Large intestine (tissue), 3 donors: ENCODE measurements around the gene BTBD6. TPM values are rescaled to one million over a fixed set of nuclear protein-coding genes. Genes with fewer than 3 reads are reported as not detected.

ENCODE experiments used
- DNase-seq, 2 donors: peaks; one replicate each; pipeline versions ENCODE4 v3.0.0 to v3.0.0-alpha.2; 2013
- H3K27ac ChIP-seq: one replicate; pipeline ENCODE4 v1.5.1; 2013; ENCODE audit warnings: low read length
- H3K27me3 ChIP-seq: 2 replicates; pipeline ENCODE4 v1.6.1; 2013; ENCODE audit warnings: low read length; ENCODE audit not compliant: control insufficient read depth, insufficient read depth
- H3K36me3 ChIP-seq: 2 replicates; pipeline ENCODE4 v1.6.1; 2013; ENCODE audit warnings: low read length; ENCODE audit not compliant: control insufficient read depth, insufficient read depth
- H3K4me1 ChIP-seq: one replicate; pipeline ENCODE4 v1.6.1; 2013; ENCODE audit warnings: low read length; ENCODE audit not compliant: control insufficient read depth, insufficient read depth
- H3K4me3 ChIP-seq: one replicate; pipeline ENCODE4 v1.5.1; 2013; ENCODE audit warnings: low read length
- H3K9me3 ChIP-seq: one replicate; pipeline ENCODE4 v1.6.1; 2013; ENCODE audit warnings: mild to moderate bottlenecking, low read depth, low read length, moderate library complexity; ENCODE audit not compliant: control insufficient read depth
- WGBS: methylation state at CpG from one replicate; pipeline ENCODE4 v1.1.5; 2013; ENCODE audit warnings: low lambda C conversion rate; ENCODE audit not compliant: insufficient coverage; 5-methylcytosine and 5-hydroxymethylcytosine counted together
- polyA plus RNA-seq: library from polyadenylated mRNA; unstranded; fragments of 120-200 nt; gene quantifications from one replicate; pipeline ENCODE4 v1.2.1, GENCODE V29; 2013

The BTBD6 gene
- polyA plus RNA-seq, 1 donor: 40.9 TPM

DNA sequence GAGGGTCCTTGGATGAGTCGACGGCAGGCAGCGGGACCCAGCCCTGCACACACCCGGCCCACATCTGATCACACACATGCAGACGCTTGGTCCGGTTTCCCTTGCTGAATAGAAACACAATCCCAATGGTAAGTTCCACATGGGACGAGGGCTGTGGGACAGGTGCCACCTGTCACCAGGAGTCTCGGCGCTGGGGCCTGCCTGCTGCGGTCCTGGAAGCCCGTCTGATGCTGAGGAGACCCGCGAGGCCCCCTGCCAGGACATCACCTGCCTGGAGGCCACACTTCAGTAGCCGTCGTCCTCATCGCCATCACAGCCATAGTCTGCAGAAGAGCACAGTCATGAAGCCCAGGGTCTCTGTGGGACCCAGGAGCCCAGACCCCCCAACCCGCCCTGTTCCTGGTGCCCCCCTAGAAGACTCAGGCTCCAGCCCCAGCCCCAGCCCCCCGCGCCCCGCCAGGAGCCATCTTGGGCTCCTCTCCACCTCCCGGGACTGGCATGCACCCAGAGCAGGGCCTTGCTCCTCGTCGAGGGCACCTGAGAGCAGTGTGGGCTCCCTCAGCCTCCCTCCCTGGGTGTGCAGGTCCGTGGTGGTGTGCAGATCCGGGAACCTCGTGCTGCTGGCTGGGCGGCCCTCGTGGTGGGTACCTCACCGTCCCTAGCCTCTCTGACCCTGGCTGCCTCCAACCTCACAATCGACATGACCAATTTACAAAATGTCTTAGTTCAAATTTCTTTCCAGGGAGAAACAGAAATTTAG lies 37.9 kb upstream of the BTBD6 start:
- H3K4me3 ChIP-seq: no peak overlapping the region
- no peaks in the 10 kb centered on the region for H3K4me1 ChIP-seq
- no peak for DNase-seq
- H3K36me3 ChIP-seq: peaks cover 34% of the 10 kb centered on the region
- H3K27ac ChIP-seq: no peak overlapping the region
- H3K9me3 ChIP-seq: no peaks in the 10 kb centered on the region
- no peaks in the 10 kb centered on the region for H3K27me3 ChIP-seq
- WGBS: no CpG with 5 or more reads among the region's 30 CpGs

DNA sequence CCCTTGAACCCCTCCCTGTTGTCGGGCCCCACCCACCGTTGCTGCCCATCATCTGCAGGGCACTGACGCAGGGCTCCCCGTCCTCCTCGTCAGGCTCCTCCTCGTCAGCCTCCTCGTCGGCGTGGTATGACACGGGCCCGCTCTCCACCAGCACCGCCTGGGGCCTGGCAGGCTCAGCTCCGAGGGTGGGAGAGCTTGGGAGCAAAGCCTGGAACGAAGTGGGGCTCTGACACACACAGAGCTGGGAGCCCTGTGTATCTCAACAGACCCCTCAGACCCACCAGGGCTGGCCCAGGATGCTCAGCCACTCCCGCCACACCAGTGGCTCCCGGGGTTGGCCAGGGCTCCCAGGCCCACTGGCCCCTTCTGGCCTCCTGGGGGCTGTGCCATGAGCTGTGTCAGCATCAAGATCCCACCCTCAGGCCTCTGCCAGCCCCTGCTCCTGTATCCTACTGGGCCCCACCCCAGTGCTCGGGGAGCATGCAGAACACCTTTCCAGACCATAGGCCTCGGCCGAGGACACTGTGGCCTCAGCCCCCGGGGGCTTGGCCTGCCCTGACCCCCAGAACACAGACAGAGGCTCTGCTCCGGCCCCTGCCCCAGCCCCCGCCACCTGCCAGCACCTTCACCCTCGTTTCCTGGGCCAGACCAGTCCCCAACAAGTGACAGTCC lies 37.1 kb upstream of the BTBD6 start:
- Histone ChIP-seq H3K27ac (no peak overlapping the region), H3K36me3 (peaks cover 34% of the 10 kb centered on the region), H3K4me1 (no peaks in the 10 kb centered on the region), H3K27me3 (no peaks in the 10 kb centered on the region), H3K4me3 (no peak overlapping the region), H3K9me3 (no peaks in the 10 kb centered on the region)
- no CpG with 5 or more reads among the region's 23 CpGs for WGBS
- no peak for DNase-seq

DNA sequence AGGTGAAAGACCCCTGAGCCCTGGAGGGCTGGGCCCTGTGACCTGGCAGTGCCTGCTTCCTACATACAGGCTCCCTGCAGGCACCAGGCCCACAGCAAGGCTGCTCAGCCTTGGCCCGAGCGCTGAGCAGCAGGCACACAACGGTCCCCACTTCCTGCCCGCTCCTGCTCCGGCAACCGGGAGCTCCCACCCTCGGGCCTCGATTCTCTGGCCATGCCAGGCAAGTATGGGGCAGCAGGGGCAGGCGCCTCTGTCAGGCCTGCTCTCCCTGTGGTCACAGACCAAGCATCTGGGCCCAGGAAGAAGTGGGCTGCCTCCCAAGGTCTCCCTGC lies 36.6 kb upstream of the BTBD6 start:
- DNase-seq: no peak
- H3K4me3 ChIP-seq: no peak overlapping the region
- no peaks in the 10 kb centered on the region for H3K27me3 ChIP-seq
- no peaks in the 10 kb centered on the region for H3K9me3 ChIP-seq
- no peak overlapping the region for H3K27ac ChIP-seq
- H3K4me1 ChIP-seq: no peaks in the 10 kb centered on the region
- WGBS: no CpG with 5 or more reads among the region's 9 CpGs
- H3K36me3 ChIP-seq: peaks cover 38% of the 10 kb centered on the region

DNA sequence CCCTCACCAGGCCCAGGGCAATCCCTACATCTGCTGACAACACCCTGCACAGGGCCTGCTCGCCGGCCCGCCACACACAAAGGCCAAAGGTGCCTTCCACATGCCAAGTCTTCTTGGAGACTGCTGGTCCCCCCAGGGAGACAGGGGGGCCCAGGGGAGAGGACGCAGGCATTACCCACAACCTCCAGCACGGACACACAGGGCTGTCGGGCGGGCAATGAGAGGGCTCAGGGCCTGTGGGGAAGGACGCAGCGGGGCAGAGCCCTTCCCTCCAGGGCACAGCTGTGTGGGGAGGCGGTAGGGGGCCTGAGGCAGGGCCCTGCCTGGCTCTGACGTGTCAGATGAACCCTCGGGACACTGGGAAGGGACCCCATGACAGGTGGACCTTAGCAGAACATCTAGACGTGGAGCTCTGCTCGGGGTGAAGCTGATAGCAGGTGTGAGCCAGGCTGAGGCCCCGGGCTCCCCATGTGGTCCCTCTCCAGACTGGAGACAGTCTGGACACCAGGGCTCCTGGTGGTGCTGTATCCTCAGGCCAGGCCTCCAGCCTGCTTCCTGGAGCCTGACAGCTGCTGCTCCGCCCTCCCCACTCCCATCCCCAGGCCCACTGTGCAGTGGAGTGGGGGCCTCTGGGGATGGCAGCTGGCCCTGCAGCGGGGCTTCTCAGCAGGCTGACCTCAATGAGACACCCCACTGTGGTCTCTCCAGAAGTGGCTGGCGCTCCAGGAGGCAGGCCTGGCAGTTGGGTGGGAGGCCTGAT lies 35.6 kb upstream of the BTBD6 start:
- H3K27me3 ChIP-seq: no peaks in the 10 kb centered on the region
- peaks cover 48% of the 10 kb centered on the region for H3K36me3 ChIP-seq
- no CpG with 5 or more reads among the region's 18 CpGs for WGBS
- H3K4me1 ChIP-seq: no peaks in the 10 kb centered on the region
- H3K9me3 ChIP-seq: no peaks in the 10 kb centered on the region
- DNase-seq: no peak
- H3K27ac ChIP-seq: no peak overlapping the region
- H3K4me3 ChIP-seq: no peak overlapping the region

DNA sequence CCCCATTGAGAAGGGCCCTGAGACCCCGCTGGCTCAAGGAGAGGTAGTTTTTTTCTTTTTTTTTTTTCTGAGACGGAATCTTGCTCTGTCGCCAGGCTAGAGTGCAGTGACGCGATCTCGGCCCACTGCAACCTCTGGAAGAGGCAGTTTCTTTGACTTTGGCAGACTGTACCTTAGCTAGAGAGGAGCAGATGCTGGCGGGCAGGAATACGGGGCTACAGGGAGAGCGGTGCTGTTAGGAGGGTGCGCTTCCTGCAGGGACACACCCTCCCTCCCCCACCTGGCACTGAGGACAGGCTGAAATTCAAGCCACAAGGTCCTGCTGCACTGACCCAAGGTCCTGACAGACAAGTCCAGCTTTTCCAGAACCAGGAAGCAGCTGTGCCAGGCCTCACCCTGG lies 35.0 kb upstream of the BTBD6 start:
- H3K36me3 ChIP-seq: peaks cover 54% of the 10 kb centered on the region
- no peak overlapping the region for H3K27ac ChIP-seq
- H3K4me1 ChIP-seq: no peaks in the 10 kb centered on the region
- no peak overlapping the region for H3K4me3 ChIP-seq
- no peaks in the 10 kb centered on the region for H3K27me3 ChIP-seq
- no CpG with 5 or more reads among the region's 10 CpGs for WGBS
- no peaks in the 10 kb centered on the region for H3K9me3 ChIP-seq
- DNase-seq: no peak

DNA sequence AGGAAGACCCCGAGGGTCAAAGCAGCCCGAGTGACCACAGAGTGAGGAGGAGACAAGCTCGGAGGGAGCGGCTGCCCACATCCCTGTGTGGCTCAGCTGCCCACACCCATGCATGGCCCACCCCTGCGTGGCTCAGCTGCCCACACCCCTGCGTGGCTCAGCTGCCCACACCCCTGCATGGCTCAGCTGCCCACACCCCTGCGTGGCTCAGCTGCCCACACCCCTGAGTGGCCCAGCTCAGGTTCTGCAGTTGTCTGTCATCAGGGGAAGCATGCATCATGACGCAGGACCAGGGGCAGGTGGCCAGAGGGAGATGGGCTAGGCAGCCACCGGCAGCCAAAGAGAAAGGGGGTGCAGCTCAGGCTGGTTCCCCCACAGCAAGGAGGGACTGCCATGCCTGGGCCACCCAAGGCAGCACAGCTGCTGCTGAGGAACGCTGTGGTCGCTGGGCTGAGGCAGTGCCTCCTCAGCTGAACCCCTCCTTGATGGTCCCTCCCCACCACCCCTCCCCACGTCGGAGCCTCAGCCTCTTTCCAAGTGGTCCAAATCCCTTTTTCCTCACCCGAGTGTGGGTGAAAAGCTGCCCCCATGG lies 33.9 kb upstream of the BTBD6 start:
- WGBS: no CpG with 5 or more reads among the region's 14 CpGs
- Histone ChIP-seq H3K4me3 (no peak overlapping the region), H3K4me1 (no peaks in the 10 kb centered on the region), H3K27me3 (no peaks in the 10 kb centered on the region), H3K9me3 (no peaks in the 10 kb centered on the region), H3K27ac (no peak overlapping the region), H3K36me3 (peaks cover 62% of the 10 kb centered on the region)
- no peak for DNase-seq

DNA sequence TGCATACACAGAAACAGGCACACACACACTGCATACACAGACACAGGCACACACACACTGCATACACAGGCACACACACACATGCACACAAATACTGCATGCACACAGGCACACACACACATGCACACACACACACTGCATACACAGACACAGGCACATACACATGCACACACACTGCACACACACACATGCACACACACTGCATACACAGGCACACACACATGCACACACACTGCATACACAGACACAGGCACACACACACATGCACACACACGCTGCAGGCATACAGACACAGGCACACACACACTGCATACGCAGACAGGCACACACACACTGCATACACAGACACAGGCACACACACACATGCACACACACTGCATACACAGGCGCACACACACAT lies 32.7 kb upstream of the BTBD6 start:
- peaks cover 68% of the 10 kb centered on the region for H3K36me3 ChIP-seq
- no CpG with 5 or more reads among the region's 3 CpGs for WGBS
- no peak for DNase-seq

DNA sequence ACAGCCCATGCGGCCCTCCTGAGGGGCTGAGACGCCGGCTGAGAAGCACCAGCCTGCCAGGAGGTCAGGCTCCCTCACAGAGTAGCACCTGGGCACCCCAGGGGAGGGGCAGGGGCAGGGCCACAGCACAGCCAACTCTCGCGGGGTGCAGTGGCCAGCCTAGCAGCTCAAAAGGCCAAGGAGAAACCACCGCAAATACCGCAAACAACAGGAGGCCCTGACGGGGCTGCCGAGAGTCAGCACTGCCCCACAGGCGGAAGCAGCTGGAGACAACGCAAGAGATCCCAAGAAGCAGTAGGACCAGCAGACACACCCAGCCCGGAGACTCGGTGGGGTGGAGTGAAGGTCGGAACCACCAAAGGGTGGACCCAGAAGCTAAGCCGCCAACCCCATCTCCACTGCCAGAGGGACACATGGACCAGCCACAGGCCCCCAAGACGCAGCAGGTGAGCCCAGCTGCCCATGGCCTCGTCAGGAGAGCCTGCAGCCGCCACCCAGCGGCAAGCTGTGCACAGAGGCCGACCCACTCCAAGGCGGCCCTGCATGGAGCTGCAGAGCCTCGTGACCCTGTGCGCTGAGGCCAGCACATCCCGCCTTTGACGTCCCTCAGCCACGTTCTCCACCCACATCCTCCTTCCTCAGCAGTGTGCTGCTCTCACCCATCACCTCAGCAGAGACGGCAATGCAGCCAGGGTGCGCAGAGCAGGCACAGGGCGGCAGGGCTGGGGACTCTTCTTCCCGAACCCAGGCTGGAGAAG lies 31.7 kb upstream of the BTBD6 start:
- no peaks in the 10 kb centered on the region for H3K9me3 ChIP-seq
- no peak for DNase-seq
- peaks cover 69% of the 10 kb centered on the region for H3K36me3 ChIP-seq
- no peaks in the 10 kb centered on the region for H3K4me1 ChIP-seq
- no peak overlapping the region for H3K4me3 ChIP-seq
- WGBS: no CpG with 5 or more reads among the region's 30 CpGs
- H3K27ac ChIP-seq: no peak overlapping the region
- no peaks in the 10 kb centered on the region for H3K27me3 ChIP-seq

More for the DNA sequence above, 32.7 kb upstream of the BTBD6 start:
- Histone ChIP-seq H3K9me3 (no peaks in the 10 kb centered on the region), H3K27me3 (no peaks in the 10 kb centered on the region), H3K27ac (no peak overlapping the region), H3K4me3 (no peak overlapping the region), H3K4me1 (no peaks in the 10 kb centered on the region)

DNA sequence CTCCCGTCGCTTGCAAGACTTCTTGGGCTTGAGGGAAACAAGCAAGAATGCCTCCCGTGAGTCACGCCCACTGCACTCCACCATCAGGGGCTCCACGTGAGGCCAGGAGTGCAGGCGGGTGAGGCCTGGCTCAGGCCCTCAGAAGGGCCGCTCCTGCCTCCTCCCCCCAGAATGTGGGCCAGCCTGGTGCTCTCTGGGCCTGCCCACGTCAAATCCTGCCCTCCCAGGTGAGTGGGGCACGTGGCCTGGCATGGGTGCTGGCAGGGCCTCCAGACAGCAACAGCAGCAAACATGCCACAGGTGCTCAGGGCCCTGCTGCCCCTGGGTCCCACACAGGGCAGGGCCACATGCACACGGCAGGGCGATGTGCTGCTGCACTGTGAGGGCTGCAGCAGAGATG lies 30.6 kb upstream of the BTBD6 start:
- no peak overlapping the region for H3K27ac ChIP-seq
- no peak overlapping the region for H3K4me3 ChIP-seq
- no peaks in the 10 kb centered on the region for H3K9me3 ChIP-seq
- no peaks in the 10 kb centered on the region for H3K27me3 ChIP-seq
- H3K36me3 ChIP-seq: peaks cover 64% of the 10 kb centered on the region
- no peaks in the 10 kb centered on the region for H3K4me1 ChIP-seq
- no CpG with 5 or more reads among the region's 11 CpGs for WGBS
- no peak for DNase-seq

DNA sequence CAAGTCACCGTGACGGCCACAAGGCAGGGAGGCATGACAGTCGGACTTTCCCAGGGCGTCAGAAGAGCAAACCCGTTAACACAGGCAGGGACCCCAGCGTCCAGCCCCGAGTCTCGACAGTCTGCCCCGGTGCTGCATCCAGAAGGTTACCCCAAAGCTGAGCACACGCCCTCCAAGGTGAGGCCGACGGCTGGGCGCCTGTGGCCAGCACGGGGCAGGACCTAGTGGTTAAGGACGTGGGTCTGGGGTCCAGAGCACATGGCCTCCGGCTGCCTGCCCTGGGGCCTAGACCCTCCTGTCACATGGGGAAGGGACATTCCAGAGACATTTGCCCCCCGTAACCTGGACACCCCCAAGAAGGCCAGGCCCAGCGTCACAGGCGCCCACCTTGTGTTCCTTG lies 29.7 kb upstream of the BTBD6 start:
- H3K9me3 ChIP-seq: no peaks in the 10 kb centered on the region
- no peak for DNase-seq
- H3K4me3 ChIP-seq: no peak overlapping the region
- no peaks in the 10 kb centered on the region for H3K4me1 ChIP-seq
- WGBS: no CpG with 5 or more reads among the region's 19 CpGs
- no peaks in the 10 kb centered on the region for H3K27me3 ChIP-seq
- peaks cover 64% of the 10 kb centered on the region for H3K36me3 ChIP-seq
- H3K27ac ChIP-seq: no peak overlapping the region
